PFSK-1 (cell line): ENCODE measurements around the gene THOC3. TPM values are rescaled to one million over a fixed set of nuclear protein-coding genes. Genes with fewer than 3 reads are reported as not detected.
A peak's percentile ranks its signal among the peaks of the same experiment; 100 is the strongest.

Source experiments
- FOXP2 ChIP-seq: optimal IDR thresholded peaks from 2 replicates; pipeline ENCODE3; 2011; ENCODE audit warnings: borderline replicate concordance, control low read depth, inconsistent platforms; ENCODE audit not compliant: insufficient read depth; ENCODE audit errors: extremely low read length, extremely low read depth
- POLR2AphosphoS5 ChIP-seq: IDR thresholded peaks from 2 replicates; pipeline ENCODE4 v1.6.1; 2012; ENCODE audit warnings: low read depth, mild to moderate bottlenecking, control low read depth, low read length, moderate library complexity
- SIN3A ChIP-seq: IDR thresholded peaks from 2 replicates; pipeline ENCODE4 v1.6.1; 2012; ENCODE audit warnings: mild to moderate bottlenecking, low read length, moderate library complexity, borderline replicate concordance; ENCODE audit not compliant: insufficient read depth
- TAF1 ChIP-seq: IDR thresholded peaks from 2 replicates; pipeline ENCODE4 v1.6.1; 2012; ENCODE audit warnings: low read length, control low read depth, borderline replicate concordance; ENCODE audit not compliant: insufficient read depth
- polyA plus RNA-seq: library from polyadenylated mRNA; unstranded; fragments of >200 nt; gene quantifications from one replicate; pipeline ENCODE4 v1.2.1, GENCODE V29; 2012; ENCODE audit warnings: low read depth, missing spikeins; ENCODE audit not compliant: insufficient read length
- TF ChIP-seq, protein P1 (sequence below), 2 experiments: IDR thresholded peaks; 2 replicates each; pipeline versions ENCODE4 v1.6.1 to v1.8.0; 2011 to 2012; ENCODE audit warnings: low read depth in 2 of 2, low read length in 2 of 2, control low read depth in 1 of 2, inconsistent platforms in 1 of 2, mild to moderate bottlenecking in 1 of 2, moderate library complexity in 1 of 2; ENCODE audit not compliant: insufficient read depth in 1 of 2

The THOC3 gene, protein sequence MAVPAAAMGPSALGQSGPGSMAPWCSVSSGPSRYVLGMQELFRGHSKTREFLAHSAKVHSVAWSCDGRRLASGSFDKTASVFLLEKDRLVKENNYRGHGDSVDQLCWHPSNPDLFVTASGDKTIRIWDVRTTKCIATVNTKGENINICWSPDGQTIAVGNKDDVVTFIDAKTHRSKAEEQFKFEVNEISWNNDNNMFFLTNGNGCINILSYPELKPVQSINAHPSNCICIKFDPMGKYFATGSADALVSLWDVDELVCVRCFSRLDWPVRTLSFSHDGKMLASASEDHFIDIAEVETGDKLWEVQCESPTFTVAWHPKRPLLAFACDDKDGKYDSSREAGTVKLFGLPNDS
- polyA plus RNA-seq = 26.3 TPM

DNA sequence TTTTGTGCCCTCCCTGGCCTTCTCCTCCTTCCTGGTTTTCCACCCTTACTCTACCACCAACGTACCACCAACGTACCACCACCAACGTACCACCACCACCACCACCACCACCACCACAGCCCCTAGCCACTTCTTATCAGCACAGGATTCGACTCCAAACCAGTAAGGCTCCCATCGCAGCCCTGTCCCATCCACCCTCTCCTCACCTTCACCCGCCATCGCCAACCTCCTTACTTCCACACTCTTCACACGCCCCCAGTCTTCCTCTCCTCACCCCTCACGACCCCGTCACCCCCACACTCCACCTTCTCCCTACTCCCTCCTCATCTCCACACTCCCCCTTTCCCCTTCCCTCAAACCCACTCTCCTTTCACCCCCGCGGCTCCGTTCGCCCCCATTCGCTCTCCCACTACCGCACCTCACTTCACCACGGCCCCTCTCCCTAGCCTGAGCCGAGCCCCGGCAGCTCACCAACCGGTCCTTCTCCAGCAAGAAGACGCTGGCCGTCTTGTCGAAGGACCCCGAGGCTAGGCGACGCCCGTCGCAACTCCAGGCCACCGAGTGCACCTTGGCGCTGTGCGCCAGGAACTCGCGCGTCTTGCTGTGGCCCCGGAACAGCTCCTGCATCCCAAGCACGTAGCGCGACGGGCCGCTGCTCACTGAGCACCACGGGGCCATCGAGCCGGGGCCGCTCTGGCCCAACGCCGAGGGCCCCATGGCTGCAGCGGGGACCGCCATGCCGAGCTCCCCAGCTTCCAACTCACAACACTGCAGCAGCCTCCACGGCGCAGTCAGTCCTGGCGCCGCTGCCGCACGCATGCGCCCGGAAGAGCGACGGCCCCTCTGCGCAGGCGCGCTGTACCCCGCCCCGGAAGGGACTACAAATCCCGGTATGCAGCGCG lies at the start of gene THOC3:
THOC3 (minus strand) TSS at position 845 of the 902 bp plus-strand sequence; CDS start at position 738, 107 bp downstream.
- TF ChIP-seq POLR2AphosphoS5 = peak; percentile 51; the same call in 1 of the 2 replicates

DNA sequence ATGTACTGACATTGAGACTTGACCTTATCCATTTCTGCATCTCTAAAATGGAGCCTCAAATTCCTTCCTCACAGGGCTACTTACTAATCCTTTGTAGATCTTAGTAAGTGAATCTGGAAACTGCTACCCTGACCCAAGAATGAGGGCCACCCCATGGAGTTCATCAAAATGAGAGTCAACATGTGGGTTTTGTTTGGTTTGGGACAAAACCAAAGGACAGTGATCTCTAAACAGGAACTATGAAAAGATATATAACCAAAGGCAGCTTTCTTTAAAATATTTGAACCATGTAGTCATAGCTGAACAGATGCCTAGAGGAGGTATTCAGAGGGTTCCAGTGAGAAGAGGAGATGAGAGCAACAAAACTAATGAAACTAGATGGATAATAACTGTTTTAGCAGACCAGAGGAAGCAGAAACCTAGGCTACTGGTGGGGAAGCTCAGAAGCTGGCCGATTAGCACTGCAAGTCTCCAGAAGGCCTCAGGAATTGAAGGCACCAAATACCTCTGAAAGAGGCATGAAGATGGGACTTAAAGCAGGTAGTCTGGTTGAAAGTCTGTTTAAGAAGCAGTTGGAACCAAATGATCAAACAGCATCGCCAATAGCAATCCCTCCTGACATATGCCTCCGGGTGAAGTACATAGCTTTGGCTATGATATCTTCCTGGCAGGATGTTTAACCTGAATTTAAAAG lies 45.8 kb downstream of the THOC3 start:
- TF ChIP-seq FOXP2 = no peak
- TF ChIP-seq TAF1 = no peak
- no peak for TF ChIP-seq POLR2AphosphoS5
- no peak for TF ChIP-seq SIN3A
- TF ChIP-seq, protein P1, sequence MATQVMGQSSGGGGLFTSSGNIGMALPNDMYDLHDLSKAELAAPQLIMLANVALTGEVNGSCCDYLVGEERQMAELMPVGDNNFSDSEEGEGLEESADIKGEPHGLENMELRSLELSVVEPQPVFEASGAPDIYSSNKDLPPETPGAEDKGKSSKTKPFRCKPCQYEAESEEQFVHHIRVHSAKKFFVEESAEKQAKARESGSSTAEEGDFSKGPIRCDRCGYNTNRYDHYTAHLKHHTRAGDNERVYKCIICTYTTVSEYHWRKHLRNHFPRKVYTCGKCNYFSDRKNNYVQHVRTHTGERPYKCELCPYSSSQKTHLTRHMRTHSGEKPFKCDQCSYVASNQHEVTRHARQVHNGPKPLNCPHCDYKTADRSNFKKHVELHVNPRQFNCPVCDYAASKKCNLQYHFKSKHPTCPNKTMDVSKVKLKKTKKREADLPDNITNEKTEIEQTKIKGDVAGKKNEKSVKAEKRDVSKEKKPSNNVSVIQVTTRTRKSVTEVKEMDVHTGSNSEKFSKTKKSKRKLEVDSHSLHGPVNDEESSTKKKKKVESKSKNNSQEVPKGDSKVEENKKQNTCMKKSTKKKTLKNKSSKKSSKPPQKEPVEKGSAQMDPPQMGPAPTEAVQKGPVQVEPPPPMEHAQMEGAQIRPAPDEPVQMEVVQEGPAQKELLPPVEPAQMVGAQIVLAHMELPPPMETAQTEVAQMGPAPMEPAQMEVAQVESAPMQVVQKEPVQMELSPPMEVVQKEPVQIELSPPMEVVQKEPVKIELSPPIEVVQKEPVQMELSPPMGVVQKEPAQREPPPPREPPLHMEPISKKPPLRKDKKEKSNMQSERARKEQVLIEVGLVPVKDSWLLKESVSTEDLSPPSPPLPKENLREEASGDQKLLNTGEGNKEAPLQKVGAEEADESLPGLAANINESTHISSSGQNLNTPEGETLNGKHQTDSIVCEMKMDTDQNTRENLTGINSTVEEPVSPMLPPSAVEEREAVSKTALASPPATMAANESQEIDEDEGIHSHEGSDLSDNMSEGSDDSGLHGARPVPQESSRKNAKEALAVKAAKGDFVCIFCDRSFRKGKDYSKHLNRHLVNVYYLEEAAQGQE (IDR thresholded peaks at IDR 0.05; ENCODE audit: insufficient read depth in 1 of 2, low read depth in 2 of 2, low read length in 2 of 2) = no peak

DNA sequence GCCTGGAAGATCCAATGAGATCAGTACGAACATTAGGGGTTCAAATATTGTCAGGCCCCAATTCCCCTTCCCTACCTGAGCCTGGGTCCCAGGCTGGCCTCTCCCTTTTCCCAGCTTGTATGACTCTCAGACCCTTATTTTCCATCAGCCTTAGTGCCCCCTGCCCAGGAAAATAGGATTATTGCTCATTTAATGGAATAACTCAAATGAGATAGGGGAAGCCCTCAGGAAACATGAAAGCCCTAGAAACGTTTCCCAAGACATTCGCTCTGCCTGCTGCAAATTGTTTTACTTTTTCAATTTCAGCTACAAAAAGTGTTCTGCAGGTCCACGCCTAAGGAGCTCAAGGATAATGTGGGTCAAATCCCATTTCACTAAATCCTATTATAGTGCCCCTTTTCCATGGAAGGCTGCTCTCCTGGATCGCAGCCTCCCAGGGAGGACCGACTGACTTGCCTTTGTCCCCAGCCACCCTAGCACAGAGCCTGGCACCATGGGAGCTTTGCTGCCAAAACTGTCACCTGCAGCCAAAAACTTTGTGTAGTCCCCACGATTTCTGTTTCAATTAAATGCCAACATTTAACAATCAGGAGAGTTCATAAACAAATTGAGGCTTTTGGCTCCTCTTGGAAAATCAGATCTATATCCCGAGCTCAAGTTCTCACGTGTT lies 46.9 kb downstream of the THOC3 start:
- TF ChIP-seq FOXP2 = no peak
- TF ChIP-seq, protein P1 (IDR thresholded peaks at IDR 0.05; ENCODE audit: insufficient read depth in 1 of 2, low read depth in 2 of 2, low read length in 2 of 2) = no peak
- no peak for TF ChIP-seq SIN3A
- TF ChIP-seq POLR2AphosphoS5 = no peak
- no peak for TF ChIP-seq TAF1

DNA sequence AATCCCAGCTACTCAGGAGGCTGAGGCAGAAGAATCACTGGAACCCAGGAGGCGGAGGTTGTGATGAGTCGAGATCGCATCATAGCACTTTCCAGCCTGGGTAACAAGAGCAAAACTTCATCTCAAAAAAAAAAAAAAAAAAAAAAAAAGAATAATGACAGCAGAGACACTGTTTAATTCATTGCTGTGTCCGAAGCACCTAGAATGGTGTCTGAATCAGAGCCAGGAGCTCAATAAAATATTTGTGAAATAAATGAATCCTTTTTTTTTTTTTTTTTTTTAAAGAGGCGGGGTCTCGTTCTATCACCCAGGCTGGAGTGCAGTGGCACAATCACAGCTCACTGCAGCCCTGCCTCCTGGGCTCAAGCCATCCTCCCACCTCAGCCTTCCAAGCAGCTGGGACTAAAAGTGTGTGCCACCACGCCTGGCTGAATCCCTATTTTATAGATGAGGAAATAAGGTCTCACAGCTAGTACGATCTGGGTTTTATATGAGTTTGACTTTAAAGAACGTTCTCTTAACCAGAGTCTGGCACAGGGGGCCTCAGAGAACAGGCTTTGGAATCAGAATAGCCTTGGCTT lies 47.8 kb downstream of the THOC3 start:
- TF ChIP-seq TAF1 (no peak), SIN3A (no peak), POLR2AphosphoS5 (no peak), FOXP2 (no peak)
- TF ChIP-seq, protein P1 (IDR thresholded peaks at IDR 0.05; ENCODE audit: insufficient read depth in 1 of 2, low read depth in 2 of 2, low read length in 2 of 2) = no peak
